ENCODE results near the gene GPAT3.
"Not testable (repeated sequence)": the region's sequence is repeated elsewhere in the genome, so short reads cannot be mapped to it uniquely, and the experiment has no call there.

GPAT3 gene

DNA sequence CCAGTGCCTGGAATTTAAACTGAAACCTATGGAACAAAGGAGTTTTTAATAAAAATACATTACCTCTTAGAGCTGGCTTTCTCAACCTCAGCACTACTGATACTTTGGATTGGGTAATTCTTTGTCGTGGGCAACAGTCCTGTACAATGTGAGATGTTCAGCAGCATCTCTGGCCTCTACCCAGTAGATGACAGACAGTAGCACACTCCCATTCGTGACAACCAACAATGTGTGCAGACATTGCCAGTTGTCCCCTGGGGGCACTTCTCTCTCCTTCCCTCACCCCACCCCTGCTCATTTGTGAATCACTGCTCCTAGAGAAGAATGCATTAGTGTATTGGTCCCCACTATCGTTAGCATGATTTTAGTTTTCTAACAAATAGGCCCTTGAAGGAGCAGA is 16.2 kb downstream of the GPAT3 start:
- DNase-seq, result no peak

DNA sequence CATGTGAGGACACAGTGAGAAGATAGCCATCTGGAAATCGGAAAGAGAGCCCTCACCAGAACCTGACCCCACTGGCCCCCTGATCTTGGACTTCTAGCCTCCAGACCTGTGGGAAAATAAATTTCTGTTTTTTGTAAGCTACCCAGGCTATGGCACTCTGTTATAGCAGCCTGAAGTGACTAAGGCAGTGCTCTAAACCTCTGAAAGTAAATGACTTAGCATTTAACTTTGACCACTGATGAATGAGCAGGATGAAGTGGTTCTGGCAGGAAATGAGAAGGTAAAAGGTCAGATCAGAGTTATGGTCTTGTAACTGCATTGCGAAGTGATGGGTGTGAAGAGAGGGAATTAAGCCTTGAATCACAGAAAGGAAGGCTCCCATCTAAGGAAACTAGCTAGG is 17.0 kb downstream of the GPAT3 start:
- no peak for DNase-seq

DNA sequence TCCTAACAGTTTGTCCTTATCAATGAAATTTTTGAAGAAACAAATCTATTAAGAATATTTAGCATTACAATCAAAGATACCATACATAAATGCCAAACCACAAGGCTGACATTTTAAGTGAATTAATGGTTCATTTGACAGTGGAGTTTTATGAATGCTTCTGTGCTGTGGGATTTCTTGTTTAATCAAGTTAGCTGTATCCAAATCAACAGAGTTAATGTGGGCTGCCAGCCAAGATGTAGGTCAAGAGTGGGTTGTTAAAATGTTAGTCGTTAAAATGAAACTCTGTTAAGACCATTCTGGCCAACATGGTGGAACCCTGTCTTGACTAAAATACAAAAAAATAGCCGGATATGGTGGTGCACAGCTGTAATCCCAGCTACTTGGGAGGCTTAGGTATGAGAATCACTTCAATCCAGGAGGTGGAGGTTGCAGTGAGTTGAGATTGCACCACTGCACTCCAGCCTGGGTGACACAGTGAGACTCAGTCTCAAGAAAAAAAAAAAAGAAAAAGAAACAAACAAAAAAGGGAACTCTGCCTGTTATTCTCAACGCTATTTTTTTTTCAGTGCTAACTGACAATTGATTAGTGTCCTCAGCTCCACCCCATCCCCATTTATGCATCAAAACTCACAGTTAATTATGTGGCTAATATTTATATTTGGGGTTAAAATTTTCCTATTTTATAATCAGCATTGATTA is 20.2 kb downstream of the GPAT3 start:
- no peak for DNase-seq

DNA sequence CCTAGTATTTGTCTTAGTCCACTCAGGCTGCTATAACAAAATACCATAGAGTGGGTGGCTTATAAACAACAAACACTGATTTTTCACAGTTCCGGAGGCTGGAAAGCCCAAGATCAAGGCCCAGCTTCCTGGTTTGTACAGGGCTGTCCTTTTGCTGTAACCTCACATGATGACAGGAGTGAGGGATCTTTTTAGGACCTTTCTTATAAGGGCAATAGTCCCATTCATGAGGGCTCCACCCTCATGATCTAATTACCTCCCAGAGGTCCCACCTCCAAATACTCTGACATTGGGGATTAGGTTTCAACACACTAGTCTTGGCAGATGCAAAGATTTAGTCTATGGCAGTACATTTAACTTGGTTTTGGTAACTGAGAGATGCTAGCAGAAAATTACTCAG is 20.9 kb downstream of the GPAT3 start:
- no peak for DNase-seq

DNA sequence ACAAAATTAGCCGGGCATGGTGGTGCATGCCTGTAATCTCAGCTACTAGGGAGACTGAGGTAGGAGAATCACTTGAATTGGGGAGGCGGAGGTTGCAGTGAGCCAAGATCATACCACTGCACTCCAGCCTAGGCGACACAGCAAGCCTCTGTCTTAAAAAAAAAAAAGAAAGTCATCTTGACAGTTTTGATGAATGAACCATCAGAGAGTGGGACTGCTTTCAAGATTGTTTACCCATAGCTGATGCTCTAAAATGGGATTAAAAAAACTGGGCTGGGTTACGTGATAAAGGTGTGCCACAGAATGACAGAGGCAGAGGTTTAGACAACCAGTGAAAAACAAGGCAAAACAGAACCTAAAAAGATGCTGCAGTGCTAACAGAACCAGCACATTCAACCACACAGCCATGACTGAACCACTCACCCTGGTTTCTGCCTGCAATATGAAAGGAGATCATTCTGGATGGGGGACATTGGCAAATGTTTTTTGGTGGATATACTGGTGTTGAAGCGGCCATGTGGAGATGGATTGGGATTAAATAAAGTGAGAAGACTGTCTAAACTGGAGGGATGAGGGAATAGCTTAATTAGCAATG is 22.2 kb downstream of the GPAT3 start:
- DNase-seq, result no peak

DNA sequence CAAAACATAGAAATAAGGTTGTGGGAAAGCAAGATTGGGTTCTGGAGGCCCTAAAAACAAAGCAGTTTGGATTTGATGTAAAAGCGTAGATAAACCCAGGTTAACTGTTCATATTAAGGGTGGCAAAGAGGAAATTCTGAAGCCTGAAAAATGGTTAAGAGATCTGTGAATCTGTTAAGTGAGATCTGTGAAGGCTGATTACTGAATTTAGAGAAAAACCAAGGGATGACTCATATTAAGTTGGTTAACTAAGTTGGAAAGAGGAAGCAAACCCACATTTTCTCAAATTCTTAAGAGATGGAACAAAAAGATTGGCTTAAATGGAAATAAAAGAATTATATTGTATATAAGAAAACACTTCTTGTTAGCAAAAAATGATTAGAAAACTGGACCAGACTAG is 22.8 kb downstream of the GPAT3 start:
- DNase-seq, result no peak

DNA sequence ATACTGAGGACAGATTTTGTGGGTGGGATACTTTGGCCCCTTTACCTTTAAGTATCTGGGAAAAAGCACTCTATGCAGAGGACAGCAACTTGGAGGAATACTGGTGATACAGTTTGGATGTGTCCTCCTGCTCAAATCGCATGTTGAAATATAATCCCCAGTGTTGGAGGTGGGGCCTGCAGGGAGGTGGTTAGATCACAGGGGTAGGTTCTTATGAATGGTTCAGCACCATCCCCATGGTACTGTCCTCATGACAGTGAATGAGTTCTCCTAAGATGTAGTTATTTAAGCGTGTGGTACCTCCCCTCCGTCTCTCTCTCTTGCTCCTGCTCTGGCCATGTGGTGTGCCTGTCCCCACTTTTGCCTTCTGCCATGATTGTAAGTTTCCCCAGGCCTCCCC is 24.6 kb downstream of the GPAT3 start:
- DNase-seq, result no peak

DNA sequence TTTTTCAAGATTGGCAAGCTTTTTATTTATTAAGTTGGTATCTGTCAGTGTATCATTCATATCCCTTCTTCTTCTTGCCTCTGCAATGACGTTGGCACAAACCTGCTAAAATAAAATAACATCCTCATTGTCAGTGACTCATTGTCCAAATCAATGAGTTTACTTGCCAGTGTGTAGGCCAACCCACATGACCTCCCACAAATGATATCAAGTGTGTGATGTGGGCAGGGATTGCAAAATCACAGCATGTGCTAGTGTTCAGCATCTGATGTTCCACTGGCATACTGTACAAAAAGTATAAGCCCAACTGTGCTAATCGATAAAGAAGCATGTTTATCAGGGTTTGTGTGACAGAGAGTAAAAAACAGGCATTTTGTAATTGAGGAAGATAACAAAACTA is 25.5 kb downstream of the GPAT3 start:
- DNase-seq, result no peak

DNA sequence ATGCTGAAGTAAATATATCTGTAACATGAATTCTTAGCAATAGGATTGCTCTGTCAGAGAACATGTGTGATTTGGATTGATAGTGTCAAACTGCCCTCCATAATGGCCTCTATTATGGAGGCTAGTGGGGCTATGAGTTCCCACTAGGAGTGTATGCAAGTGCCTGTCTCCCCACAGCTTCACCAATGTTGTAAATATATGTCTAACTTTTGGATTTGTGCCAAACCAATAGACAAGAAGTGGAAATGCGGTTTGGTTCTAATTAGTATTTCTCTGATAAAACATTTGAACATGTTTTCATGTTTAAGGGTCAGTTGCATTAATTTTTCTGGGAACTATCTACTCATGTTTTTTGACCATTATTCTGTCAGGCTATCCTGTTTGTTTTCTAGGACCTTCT is 28.1 kb downstream of the GPAT3 start:
- no peak for DNase-seq

DNA sequence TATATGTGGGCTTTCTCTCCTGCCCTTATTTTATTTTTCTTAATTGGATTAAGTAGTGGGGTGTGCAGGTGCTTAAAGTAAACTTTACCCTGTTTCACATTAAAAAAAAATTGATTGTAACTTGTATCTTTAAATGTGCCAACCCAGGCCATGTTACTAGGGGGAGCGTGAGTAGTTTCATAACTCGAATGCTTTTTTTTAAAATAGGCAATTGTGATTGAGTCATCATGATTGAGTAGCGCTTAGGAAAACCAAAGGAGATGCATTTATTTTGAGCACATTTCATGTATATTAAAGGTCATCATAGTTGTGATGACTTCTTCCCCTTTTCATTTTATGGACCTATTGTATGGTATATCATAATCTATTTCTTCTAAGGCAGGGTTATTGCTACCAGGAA is 32.2 kb downstream of the GPAT3 start:
- no peak for DNase-seq

DNA sequence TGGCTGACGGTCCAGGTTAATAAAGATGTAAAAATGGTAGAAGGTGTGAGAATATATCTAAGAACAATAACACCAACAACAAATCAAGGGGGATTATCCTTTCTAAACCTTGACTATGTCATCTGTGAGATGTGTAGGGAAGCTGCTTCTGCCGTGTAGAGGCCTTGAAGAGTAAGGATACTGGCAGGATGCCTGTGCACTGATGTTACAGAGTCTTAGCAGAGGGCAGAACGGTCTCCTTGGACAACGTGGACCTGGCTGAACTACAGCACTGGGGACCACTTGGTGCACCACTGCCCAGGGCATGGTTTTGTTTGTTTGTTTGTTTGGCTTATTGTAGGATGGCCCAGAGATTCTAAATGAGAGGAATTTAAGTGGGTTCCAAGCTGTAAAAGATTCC is 33.5 kb downstream of the GPAT3 start:
- no peak for DNase-seq

DNA sequence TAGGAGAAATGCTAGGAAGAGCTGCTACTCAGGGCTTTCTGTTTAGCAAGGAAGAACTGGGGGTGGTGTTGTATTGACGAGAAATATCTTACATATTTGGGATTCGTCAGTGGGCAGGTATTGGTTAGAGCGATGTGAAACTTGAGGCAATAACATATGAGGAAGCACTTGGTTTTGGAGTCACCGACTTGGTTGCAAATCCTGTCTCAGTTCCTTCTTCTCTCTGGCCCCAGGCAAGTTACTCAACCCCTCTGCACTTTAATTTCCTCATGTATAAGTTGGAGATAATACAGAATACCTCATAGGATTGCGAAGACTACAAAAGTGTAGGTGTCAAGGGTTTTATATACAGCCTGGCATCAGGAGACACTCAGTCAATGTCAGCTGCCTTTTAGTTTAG is 34.1 kb downstream of the GPAT3 start:
- DNase-seq, result peak in 2 of 51 donors; percentile 3 to 11

DNA sequence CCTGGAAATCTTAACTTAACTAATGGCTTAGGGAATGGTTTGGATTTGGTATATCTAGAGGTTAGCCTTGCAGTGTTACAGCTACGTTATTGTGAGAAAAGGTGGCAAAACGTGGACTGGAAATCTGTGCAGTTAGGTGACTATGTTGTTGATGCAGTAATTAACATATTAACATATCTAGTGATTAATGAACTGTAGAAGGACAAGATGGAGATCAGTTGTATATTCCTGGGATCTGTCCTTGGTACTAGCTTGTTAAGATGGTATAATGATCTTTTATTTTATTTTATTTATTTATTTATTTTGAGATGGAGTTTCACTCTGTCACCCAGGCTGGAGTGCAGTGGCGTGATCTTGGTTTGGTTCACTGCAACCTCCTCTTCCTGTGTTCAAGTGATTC is 36.9 kb downstream of the GPAT3 start:
- DNase-seq, result no peak

DNA sequence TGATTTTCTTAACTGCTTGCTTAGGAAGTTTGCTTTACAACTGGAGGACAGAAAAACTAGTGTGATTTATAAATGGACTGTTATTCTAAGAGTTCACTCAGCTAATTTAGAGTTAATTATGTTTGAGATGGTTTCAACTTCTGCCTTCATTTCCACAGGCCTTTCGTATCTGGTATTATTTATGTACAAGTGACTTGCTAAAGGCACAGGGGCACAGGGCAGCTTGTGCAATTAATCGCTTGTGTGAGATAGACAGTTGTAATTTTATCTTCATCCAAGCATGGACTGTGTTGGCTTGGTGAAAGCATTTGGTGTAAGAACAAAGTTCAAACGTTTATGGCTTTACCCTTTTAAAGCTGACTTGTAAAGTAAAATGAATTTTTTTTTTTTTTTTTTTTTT is 38.3 kb downstream of the GPAT3 start:
- DNase-seq, result no peak

DNA sequence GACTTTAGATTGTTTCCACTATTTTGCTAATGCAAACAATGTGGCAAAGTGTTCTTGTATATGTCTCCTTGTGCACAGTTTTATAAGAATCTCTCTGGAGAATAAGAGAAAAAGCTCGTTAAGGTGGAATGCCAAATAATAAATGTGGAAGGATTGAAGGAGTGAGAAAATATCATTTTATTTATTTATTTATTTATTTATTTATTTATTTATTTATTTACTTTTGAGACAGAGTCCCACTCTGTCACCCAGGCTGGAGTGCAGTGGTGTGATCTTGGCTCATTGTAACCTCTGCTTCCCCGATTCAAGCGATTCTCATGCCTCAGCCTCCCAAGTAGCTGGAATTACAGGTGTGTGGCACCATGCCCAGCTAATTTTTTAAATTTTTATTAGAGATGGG is 40.3 kb downstream of the GPAT3 start:
- not testable (repeated sequence) for DNase-seq

DNA sequence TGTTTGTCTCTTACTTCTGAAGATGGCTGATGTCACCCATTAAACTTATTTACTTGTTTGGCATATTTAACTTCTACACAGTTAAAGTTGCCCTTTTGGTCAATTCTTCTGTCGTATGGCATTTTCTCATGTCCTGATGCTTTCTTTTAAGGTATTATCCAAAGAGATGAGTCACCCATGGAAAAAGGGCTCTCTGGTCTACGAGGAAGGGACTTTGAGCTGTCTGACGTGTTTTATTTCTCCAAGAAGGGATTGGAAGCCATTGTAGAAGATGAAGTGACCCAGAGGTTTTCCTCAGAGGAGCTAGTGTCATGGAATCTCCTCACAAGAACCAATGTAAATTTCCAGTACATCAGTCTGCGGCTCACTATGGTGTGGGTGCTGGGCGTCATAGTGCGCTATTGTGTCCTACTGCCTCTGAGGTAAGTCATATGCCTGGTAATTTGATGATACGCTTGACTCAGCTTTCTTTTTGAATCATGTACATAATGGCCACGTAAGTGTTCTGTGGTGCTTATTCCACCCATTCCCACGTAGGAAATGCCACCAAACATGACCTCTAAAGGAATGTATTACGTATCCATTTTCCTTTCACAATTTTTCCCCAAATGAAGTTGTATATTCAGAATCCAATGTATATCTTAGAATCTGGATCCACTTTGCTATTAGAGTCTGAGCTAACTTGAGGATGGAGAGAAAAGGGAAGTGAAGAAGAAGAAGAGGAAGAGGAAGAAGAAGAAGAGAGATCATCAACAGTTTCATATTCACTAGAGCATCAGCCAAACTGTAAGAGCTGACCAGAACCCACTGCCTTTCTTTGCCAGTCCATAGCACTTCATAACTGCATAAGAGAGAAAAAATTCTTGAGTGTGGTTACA is 45.7 kb downstream of the GPAT3 start:
- DNase-seq, result no peak

DNA sequence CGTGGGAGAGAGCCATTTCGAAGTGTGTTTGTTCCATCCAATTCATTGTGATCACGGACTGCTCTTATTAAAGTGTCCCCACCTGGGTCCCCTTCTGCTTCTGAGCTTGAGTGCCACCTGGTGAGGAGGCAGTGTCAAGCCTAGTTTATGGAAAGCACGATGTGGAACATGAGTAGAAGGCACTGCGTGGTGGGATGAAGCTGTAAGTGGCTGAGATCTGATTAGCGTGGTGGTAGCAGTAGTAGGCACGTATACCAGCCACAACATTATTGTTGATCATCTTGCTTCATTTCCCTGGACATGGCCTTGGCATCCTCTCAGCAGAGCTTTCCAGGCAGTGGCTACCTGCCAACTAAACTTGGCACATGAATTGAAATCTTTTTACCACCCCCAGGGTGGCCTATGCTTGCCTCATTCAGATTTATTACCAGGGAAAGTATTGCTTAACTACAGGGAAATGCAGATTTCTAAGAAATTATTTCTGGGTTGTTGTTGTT is 46.4 kb downstream of the GPAT3 start:
- peak in 12 of 51 donors; percentile 0 to 56 (median 7) for DNase-seq

DNA sequence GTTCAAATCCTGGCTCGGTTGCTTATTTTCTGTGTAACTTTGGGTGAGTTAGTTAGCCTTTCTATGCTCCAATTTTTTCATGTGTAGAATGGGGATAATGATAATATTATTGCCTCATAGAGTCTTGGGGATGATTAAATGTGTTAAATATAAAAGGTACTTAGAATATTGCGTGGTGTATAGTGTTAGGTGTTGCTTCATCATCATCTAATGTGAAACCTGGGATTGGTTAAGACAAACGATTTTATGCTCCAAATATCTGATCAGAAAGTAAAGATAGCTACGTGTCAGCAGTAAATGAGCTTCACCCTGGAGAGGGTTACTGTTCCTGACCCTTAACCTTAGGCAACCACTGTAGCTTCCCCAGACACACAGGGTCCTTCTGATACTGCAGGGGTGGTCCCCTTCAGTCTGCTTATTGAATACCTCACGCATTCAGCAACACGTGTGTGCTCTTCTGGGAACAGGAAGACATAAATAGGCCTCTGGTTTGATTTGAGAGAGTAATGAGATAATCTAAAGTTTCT is 50.1 kb downstream of the GPAT3 start:
- no peak for DNase-seq

DNA sequence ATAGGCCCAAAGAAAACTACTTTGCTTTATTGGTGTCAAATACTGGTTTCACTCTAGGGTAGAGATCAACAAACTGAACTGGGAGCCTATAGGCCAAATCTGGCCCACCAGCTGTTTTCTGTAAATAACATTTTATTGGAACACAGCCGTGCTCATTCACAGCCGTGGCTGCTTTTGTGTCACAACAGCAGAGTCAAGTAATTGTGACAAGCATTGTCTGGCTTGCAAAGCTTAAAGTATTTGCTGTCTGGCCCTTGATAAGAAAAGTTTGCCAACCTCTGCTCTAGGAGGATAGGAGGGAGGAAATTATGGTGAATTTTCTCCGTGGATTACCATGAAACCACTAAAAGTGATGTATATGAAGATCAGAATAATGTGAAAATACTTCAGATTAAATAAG is 53.4 kb downstream of the GPAT3 start:
- DNase-seq, result no peak

DNA sequence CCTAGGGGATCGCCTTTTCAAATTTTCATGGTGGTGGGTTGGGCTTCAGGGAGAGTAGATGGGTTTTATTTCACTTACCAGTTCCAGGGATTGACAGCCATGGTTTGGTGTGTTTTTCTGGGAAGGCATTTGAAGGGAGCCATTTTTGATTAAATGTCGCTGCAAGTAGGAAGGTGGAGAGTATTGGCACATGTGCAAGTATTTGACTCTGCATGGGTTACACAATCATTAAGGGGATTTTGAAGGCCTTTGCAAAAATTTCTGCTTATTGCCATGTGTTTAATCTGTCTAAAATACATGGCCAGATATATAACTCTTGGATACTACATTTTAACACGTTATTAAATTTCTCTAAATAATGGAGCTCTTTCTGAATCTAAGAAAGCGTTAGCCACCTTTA is 55.1 kb downstream of the GPAT3 start:
- no peak for DNase-seq

DNA sequence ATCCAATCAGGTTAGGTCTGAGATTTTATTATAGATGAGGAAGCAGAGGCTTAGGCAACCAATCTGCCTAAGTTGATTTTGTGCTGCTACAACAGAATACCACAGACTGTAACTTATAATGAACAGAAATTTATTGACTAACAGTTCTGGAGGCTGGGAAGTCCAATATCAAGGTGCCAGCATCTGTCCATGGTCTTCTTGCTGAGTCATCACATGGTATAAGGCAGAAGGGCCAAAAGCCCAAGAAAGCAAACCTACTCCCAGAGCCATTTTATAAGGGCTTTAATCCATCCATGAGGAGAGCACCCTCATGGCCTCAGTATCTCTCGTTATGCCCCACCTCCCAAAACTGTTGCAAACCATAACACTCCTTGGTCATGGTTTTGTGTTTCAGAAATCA is 55.8 kb downstream of the GPAT3 start:
- DNase-seq, result no peak

DNA sequence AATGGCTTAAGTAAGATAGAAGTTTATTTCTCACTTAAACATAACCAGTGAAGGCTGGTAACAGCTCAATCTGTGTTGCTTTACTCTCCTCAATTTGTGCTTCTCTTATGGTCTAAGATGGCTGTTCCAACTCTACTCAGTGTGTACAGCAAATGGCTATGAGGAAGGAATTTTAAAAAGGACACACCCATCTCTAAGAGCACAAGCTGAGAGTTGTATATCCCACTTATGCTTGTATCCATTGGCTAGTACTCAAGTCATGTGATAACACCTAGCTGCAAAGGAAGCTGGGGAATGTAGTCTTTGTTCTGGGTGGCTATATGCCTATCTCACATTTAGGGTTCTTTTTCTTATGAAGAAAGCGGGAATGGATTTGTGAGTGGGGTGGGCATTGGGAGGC is 63.3 kb downstream of the GPAT3 start:
- DNase-seq, result no peak

All from hypothalamus (tissue), 51 donors.